Nephron progenitor cell (in vitro differentiated cells): ENCODE measurements around the gene ALG14.
A peak's percentile ranks its signal among the peaks of the same experiment; 100 is the strongest.
"Not testable (repeated sequence)": the region's sequence is repeated elsewhere in the genome, so short reads cannot be mapped to it uniquely, and the experiment has no call there.

Experiments used
- DNase-seq: peaks from one replicate; pipeline ENCODE4 v3.0.0; 2021
- H3K27ac Mint-ChIP-seq: 2 replicates; pipeline ENCODE4 v1.8.0; 2021; ENCODE audit warnings: mild to moderate bottlenecking, moderate library complexity, mixed read lengths
- H3K27me3 Mint-ChIP-seq: 2 replicates; pipeline ENCODE4 v1.8.0; 2021; ENCODE audit warnings: mild to moderate bottlenecking, low read depth, mixed read lengths; ENCODE audit not compliant: poor library complexity
- H3K36me3 Mint-ChIP-seq: 2 replicates; pipeline ENCODE4 v1.8.0; 2021; ENCODE audit warnings: low read depth, mixed read lengths
- H3K4me1 Mint-ChIP-seq: 2 replicates; pipeline ENCODE4 v1.8.0; 2021; ENCODE audit warnings: mixed read lengths
- H3K4me3 Mint-ChIP-seq: 2 replicates; pipeline ENCODE4 v1.8.0; 2021; ENCODE audit warnings: mild to moderate bottlenecking, moderate library complexity, mixed read lengths
- H3K9me3 Mint-ChIP-seq: 2 replicates; pipeline ENCODE4 v1.8.0; 2021; ENCODE audit warnings: mild to moderate bottlenecking, moderate library complexity, mixed read lengths
- TF ChIP-seq, protein P1 (sequence below): fragments of 200-600 bp; sonication (generic); IDR thresholded peaks from 2 replicates; pipeline ENCODE4 v1.5.0; 2021; ENCODE audit warnings: antibody characterized with exemption

ALG14 gene

DNA sequence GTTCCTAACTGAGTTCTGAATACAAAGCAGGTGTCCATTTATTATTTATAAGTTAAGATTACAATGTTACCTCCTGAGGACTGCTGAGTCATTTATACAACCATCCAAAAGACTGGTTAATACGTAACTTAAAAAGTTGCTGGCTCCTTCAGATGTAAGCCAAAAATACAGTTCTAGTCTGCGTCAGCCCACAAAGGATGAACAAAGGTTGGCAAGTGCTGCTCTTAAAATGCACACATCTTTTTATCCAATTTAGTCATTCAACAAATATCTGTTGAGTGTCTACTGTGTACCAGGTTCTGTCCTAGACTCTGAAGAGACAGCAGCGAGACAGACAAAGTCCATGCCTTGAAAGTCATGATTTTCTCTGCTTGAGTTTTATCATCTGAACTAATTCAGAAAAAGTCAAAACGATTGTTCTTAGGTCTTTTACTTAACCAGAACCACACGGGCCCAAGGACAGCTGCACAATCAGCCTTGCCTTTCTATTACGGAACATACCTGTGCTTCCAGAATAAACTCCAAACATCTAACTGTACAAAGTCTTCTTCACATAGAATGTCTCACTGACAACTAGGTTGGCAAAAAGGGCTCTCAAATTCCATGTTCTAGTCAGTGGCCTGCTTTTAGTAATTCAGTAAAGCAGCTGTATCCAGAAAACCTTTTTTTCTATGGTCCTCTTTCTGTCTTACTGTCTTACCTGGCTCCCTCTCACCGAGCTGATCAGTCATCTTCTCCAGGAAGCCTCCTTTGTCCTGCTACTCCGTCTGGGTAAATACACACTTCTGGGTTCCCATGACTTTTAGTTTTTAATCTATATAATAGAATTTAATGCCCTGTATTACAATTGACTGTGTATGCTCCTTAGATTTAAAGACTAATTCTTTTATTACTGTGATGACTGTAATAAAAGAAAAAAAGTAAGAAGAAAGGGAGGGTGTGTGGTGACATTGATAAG, 130.3 kb downstream of the ALG14 start:
- Mint-ChIP-seq H3K4me3 (no peak overlapping the region), H3K27me3 (peaks cover 9% of the 10 kb centered on the region), H3K4me1 (peaks cover 15% of the 10 kb centered on the region), H3K36me3 (peaks cover 11% of the 10 kb centered on the region), H3K9me3 (no peaks in the 10 kb centered on the region), H3K27ac (no peak overlapping the region)
- TF ChIP-seq, protein P1, sequence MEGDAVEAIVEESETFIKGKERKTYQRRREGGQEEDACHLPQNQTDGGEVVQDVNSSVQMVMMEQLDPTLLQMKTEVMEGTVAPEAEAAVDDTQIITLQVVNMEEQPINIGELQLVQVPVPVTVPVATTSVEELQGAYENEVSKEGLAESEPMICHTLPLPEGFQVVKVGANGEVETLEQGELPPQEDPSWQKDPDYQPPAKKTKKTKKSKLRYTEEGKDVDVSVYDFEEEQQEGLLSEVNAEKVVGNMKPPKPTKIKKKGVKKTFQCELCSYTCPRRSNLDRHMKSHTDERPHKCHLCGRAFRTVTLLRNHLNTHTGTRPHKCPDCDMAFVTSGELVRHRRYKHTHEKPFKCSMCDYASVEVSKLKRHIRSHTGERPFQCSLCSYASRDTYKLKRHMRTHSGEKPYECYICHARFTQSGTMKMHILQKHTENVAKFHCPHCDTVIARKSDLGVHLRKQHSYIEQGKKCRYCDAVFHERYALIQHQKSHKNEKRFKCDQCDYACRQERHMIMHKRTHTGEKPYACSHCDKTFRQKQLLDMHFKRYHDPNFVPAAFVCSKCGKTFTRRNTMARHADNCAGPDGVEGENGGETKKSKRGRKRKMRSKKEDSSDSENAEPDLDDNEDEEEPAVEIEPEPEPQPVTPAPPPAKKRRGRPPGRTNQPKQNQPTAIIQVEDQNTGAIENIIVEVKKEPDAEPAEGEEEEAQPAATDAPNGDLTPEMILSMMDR = no peak
- DNase-seq = no peak

DNA sequence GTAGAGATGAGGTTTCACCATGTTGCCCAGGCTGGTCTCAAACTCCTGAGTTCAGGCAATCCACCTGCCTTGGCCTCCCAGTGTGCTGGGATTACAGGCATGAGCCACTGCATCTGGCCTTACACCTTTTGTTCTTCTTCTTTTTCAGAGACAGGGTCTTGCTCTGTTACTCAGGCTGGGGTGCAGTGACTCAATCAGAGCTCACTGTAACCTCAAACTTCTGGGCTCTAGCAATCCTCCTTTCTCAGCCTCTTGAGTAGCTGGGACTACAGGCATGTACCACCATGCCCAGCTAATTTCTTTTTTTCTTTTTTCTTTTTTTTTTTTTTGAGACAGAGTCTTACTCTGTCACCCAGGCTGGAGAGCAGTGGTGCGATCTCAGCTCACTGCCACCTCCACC, 131.3 kb downstream of the ALG14 start:
- H3K4me3 Mint-ChIP-seq, H3K27ac Mint-ChIP-seq, H3K4me1 Mint-ChIP-seq, H3K27me3 Mint-ChIP-seq, DNase-seq, H3K9me3 Mint-ChIP-seq: not testable (repeated sequence)
- H3K36me3 Mint-ChIP-seq = peaks cover 11% of the 10 kb centered on the region

DNA sequence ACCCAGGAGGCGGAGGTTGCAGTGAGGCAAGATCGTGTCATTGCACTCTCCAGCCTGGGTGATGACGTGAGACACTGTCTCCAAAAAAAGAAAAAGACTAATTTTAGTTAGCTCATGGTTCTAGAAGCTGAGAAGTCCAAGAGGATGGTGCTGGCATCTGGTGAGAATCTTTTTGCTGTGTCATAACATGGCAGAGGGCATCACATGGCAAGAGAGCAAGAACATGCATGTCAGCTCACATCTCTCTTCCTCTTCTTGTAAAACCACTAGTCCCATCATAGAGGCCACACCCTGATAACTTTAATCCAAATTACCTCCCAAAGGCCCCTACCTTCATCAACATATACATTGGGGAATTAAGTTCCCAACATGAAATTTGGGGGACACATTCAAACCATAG, 132.0 kb downstream of the ALG14 start:
- H3K27ac Mint-ChIP-seq = no peak overlapping the region
- H3K36me3 Mint-ChIP-seq = peaks cover 11% of the 10 kb centered on the region
- DNase-seq = no peak

DNA sequence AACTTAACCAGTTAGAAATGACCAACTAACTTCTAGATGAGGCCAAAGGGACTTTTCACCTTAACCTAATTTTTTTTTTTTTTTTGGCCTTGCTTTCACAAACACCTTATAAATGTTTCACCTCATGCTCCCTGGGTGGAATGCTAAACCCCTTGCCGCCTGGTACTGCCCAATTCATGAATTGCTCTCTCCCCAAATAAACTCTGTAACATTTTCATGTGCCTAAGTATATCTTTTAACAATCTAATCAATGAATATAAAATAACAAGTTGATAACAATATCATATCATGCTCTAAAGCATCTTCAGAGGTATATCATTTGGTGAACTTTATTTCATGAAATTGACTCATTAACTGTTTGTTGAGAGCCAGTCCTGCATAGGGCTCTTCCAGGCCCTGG, 134.9 kb downstream of the ALG14 start:
- H3K4me3 Mint-ChIP-seq = no peak overlapping the region
- H3K27ac Mint-ChIP-seq = no peak overlapping the region
- TF ChIP-seq, protein P1 = no peak
- H3K9me3 Mint-ChIP-seq = no peaks in the 10 kb centered on the region
- peaks cover 6% of the 10 kb centered on the region for H3K27me3 Mint-ChIP-seq
- no peak for DNase-seq
- H3K4me1 Mint-ChIP-seq = peaks cover 28% of the 10 kb centered on the region
- H3K36me3 Mint-ChIP-seq = peaks cover 10% of the 10 kb centered on the region

More for the DNA sequence above, 132.0 kb downstream of the ALG14 start:
- H3K4me1 Mint-ChIP-seq = peaks cover 15% of the 10 kb centered on the region
- no peak overlapping the region for H3K4me3 Mint-ChIP-seq
- no peaks in the 10 kb centered on the region for H3K9me3 Mint-ChIP-seq
- TF ChIP-seq, protein P1 = no peak
- peaks cover 9% of the 10 kb centered on the region for H3K27me3 Mint-ChIP-seq

DNA sequence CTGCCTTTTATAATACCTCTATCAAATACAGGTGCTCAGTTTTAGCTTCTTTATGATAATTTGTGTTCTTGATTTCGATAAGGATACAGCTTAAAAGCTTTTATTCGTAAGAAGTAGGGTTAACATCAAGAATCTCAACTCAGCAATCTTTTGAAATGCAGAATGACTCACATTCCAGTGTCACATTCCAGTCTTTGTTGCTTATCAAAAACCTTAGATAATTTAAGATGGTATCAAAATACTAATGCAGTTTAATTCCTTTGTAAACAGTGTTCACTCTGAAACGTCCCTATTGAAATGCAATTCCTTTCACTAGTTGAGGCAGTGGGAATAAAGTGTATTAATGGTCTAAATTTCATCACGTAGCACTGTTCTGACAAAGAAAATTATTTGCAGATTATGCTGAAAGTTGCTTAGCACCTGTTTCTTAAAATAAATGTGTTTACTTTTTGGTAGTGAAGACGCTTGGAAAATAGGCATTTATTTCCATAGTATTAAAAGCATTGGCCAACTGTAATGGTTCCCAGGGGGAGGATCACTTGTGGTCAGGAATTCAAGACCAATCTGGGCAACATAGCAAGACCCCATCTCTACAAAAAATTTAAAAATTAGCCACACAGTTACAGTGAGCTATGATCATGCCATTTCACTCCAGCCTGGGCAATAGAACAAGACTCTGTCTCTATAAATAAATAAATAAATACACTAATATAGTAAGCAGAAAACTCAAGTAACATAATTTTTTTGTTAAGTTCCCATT, 135.7 kb downstream of the ALG14 start:
- Mint-ChIP-seq H3K36me3 (peaks cover 14% of the 10 kb centered on the region), H3K27ac (no peak overlapping the region), H3K4me1 (peaks cover 28% of the 10 kb centered on the region), H3K9me3 (no peaks in the 10 kb centered on the region), H3K27me3 (peaks cover 6% of the 10 kb centered on the region), H3K4me3 (no peak overlapping the region)
- TF ChIP-seq, protein P1 = no peak
- DNase-seq = no peak

DNA sequence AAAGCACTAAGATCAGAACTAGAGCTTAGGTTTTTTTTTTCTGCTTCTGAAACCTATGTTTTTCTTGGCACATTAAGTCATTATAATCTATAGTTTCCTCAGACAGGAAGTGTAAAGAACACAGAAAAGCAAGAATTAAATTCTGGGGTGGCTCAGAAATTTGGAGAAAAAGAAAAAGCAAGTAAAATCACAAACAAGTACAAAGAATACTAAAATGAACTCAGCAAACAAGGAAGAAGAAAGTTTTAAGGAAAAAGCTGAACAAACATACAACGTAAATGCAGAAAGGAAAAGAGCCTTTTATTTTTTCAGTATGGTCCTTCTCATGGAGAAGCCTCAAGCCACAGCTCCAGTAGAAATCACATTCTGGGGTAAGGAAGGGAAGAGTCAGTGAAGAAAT, 137.3 kb downstream of the ALG14 start:
- DNase-seq = no peak
- no peaks in the 10 kb centered on the region for H3K9me3 Mint-ChIP-seq
- peak overlapping the region; percentile 5 for H3K27ac Mint-ChIP-seq
- TF ChIP-seq, protein P1 = no peak
- H3K27me3 Mint-ChIP-seq = peaks cover 3% of the 10 kb centered on the region
- H3K4me3 Mint-ChIP-seq = no peak overlapping the region
- peaks cover 33% of the 10 kb centered on the region for H3K4me1 Mint-ChIP-seq
- H3K36me3 Mint-ChIP-seq = peaks cover 24% of the 10 kb centered on the region
